Endothelial cell of umbilical vein (primary cell): ENCODE results near the gene DDX11.
"Not testable (repeated sequence)": the region's sequence is repeated elsewhere in the genome, so short reads cannot be mapped to it uniquely, and the experiment has no call there.

Experiments used
- EZH2 ChIP-seq: IDR thresholded peaks from 2 replicates; pipeline ENCODE4 v1.6.1; 2012; ENCODE audit warnings: borderline replicate concordance, low read depth, mild to moderate bottlenecking, moderate library complexity, low read length, inconsistent platforms; ENCODE audit not compliant: severe bottlenecking
- FOS ChIP-seq: IDR thresholded peaks from 2 replicates; pipeline ENCODE4 v1.6.1; 2011; ENCODE audit warnings: mild to moderate bottlenecking, low read length, moderate library complexity, borderline replicate concordance; ENCODE audit not compliant: insufficient read depth
- MAX ChIP-seq: IDR thresholded peaks from 2 replicates; pipeline ENCODE4 v1.6.1; 2011; ENCODE audit not compliant: insufficient read depth, insufficient read length
- MYC ChIP-seq: IDR thresholded peaks from one replicate; pipeline ENCODE4 v1.6.1; 2011; ENCODE audit warnings: mild to moderate bottlenecking, low read depth, low read length
- POLR2A ChIP-seq: IDR thresholded peaks from 2 replicates; pipeline ENCODE4 v1.6.1; 2012; ENCODE audit warnings: low read depth, mild to moderate bottlenecking, control low read depth, low read length
- POLR2AphosphoS5 ChIP-seq: IDR thresholded peaks from 2 replicates; pipeline ENCODE4 v1.6.1; 2012; ENCODE audit warnings: low read depth, mild to moderate bottlenecking, control low read depth, low read length, moderate library complexity; ENCODE audit not compliant: insufficient read depth
- TF ChIP-seq, protein P1 (sequence below), 2 donors: IDR thresholded peaks; 1 replicate in 1 of 2; 2 replicates in 1 of 2; pipeline ENCODE4 v1.5.1; 2011; ENCODE audit warnings: low read length in 2 of 2, mild to moderate bottlenecking in 2 of 2, moderate library complexity in 2 of 2, control low read depth in 1 of 2, inconsistent platforms in 1 of 2, low read depth in 1 of 2; ENCODE audit not compliant: insufficient read depth in 1 of 2; ENCODE audit errors: extremely low read depth in 1 of 2

DNA sequence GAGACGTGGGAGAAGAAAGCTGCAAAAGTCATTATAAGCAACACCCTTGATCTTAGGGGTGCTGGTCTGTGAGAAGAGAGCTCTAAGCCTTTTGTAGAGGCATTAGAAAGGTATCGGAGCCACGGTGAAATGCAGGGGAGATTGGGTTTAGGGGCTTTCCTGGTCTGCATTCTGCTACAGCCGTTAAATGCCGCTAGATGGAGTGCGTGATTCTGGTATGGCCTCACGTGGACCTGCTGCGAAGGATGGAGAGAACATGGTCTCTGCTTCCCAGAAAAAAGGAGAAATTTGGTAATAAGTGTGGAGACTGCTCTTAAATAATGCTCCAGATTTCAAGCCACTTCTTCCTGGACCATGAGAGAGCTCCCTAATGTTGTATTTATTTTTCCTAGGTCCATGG lies 4.3 kb downstream of the DDX11 start:
- TF ChIP-seq, protein P1, sequence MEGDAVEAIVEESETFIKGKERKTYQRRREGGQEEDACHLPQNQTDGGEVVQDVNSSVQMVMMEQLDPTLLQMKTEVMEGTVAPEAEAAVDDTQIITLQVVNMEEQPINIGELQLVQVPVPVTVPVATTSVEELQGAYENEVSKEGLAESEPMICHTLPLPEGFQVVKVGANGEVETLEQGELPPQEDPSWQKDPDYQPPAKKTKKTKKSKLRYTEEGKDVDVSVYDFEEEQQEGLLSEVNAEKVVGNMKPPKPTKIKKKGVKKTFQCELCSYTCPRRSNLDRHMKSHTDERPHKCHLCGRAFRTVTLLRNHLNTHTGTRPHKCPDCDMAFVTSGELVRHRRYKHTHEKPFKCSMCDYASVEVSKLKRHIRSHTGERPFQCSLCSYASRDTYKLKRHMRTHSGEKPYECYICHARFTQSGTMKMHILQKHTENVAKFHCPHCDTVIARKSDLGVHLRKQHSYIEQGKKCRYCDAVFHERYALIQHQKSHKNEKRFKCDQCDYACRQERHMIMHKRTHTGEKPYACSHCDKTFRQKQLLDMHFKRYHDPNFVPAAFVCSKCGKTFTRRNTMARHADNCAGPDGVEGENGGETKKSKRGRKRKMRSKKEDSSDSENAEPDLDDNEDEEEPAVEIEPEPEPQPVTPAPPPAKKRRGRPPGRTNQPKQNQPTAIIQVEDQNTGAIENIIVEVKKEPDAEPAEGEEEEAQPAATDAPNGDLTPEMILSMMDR (IDR thresholded peaks at IDR 0.05; ENCODE audit: extremely low read depth in 1 of 2, insufficient read depth in 1 of 2, low read depth in 1 of 2, low read length in 2 of 2): not testable (repeated sequence)
- not testable (repeated sequence) for TF ChIP-seq POLR2A, POLR2AphosphoS5, MAX, EZH2, FOS, MYC
